CD4-positive, alpha-beta T cell treated with Interleukin-15 for 4 hours (primary cell): Measurements from ENCODE around the gene SLC35C1.

Experiments
- DNase-seq: peaks from one replicate; pipeline ENCODE4 v3.0.0-alpha.2; 2020; ENCODE audit warnings: low spot score

Gene SLC35C1

GRCh38 chr11:45804761-45805304, at the start of gene SLC35C1:
Gene SLC35C1 (plus strand): TSS chr11:45805149. CDS start chr11:45805802, 653 bp downstream.
- DNase-seq = peak; percentile 95

DNA sequence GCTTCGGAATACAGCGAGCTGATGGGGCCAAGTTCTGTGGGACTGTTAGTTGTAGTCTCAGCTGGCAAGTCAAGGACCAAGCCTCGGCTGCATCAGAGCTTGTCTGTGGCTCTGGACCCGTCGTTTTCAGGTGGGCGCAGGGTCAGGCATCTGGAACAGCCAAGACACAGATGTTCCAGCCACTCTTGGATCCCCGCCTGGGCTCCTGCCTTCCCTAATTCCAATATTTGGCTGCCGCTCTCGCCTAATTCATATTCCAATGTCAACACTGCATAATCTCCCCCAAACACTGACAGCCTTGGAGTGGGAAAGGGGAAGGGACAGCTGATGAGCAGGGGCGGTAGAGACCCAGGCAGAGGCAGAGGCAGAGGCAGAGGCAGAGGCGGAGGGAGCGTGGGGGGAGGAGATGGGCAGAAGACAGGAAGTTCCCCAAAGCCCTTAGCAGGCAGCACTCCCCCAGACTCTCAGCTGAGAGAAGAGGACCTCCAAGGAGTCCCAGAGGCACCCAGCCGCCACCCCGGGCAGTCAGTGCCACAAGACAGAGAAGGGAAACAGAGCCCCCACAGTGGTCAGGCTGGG, 49.6 kb upstream of the SLC35C1 start:
- no peak for DNase-seq

DNA sequence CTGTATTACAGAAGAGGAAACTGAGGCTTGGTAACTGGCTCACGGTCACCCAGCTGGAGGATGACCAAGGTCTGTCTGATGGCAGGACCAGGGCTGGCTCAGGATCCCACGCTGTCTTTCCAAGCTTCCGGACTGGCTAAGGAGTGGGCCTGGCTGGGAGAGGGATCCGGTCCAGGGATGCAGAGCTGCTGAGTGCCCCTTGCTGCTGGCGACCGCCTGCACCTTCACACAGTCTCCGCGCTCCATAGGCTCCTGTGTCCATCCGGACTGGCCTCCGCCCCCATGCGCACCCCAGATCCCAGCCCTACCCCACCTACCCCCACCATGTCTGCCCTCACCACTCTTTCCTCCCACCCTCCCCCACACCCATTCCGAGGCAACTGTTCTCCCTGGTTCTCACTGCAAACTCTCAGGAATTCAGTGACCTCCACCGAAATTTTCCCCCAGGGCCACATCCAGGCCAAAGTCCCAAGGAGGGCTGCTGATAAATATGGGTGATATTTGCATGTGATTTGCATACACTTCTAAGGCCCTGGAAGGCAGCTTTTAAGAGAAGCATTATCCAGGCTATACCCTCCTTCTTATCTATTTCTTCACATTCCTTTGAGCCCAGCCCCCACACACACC, 48.5 kb upstream of the SLC35C1 start:
- DNase-seq = no peak

GRCh38 chr11:45757672-45758071, 47.3 kb upstream of the SLC35C1 start:
- no peak for DNase-seq

DNA sequence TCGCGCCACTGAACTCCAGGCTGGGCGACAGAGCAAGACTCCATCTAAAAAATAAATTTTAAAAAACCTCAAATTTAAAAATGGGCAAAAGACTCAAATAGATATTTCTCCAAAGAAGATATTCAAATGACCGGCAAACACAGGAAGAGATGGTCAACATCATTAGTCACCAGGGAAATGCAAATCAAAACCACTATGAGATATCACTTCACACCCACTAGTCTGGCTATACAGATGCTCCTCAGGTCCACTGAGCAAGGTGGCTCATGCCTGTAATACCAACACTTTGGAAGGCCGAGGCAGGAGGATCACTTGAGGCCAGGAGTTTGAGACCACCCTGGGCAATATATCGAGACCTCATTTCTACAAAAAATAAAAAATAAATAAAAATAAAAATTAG, 43.3 kb upstream of the SLC35C1 start:
- DNase-seq = no peak

- no peak for DNase-seq
These were observed 39.8 kb upstream of the SLC35C1 start for GRCh38 chr11:45765107-45765668.

GRCh38 chr11:45765836-45766235, 39.1 kb upstream of the SLC35C1 start:
- DNase-seq = no peak

DNA sequence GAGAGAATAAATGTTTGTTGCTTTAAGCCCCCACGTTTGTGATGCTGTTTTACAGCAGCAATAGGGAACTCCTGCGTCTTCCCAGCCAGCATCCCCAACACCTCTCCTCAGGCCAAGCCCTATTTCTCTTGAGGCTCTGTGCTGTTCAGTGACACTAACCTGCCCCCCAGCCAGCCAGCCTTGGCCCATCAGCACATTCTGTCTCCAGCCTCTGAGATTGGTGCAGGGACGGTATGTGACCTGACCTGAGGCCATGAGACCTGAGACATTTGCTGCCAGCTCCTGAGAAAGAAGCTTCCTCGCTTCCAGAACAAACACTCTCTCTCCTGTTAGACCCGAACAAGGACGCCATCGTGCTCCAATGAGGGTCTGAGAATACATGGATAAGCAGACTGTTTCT, 38.5 kb upstream of the SLC35C1 start:
- no peak for DNase-seq

DNA sequence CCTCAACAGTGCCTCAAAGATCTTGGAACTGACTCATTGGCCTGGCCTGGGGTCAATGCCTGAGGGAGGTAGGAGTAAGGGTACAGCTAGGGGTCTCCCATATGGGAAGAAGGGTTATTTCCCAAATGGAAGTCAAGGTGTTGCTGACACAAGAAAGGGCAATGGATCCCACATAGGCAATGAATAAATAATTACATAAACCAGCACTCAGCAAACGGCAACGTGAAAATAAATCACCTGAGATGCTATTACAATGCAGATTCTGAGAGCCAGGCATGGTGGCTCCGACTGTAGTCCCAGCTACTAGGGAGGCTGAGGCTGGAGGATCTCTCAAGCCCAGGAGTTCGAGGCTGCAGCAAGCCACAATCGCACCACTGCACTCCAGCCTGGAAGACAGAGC, 36.5 kb upstream of the SLC35C1 start:
- no peak for DNase-seq

DNA sequence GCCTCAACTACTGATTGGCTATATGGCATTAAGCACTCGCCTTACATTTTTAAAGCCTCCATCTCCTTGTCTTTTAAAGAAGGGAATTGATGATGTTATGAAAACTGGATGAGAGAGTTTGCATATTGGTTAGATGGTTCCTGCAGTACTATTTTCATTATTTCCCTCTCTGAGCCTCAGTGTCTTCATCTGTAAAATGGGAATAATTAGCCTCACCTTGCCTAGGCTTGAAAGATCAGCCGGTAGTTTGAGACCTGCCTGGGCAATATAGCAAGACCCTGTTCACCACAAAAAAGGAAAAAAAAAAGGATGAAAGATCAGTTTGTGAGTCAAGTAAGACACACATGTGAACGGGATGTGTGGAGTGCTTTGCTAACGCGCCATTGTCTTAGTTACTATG, 35.0 kb upstream of the SLC35C1 start:
- no peak for DNase-seq

GRCh38 chr11:45771193-45771565, 33.8 kb upstream of the SLC35C1 start:
- DNase-seq = peak; percentile 71

GRCh38 chr11:45771566-45772448, 33.1 kb upstream of the SLC35C1 start:
- DNase-seq = peak; percentile 79

- no peak for DNase-seq
These were observed 32.5 kb upstream of the SLC35C1 start for GRCh38 chr11:45772449-45772774.

DNA sequence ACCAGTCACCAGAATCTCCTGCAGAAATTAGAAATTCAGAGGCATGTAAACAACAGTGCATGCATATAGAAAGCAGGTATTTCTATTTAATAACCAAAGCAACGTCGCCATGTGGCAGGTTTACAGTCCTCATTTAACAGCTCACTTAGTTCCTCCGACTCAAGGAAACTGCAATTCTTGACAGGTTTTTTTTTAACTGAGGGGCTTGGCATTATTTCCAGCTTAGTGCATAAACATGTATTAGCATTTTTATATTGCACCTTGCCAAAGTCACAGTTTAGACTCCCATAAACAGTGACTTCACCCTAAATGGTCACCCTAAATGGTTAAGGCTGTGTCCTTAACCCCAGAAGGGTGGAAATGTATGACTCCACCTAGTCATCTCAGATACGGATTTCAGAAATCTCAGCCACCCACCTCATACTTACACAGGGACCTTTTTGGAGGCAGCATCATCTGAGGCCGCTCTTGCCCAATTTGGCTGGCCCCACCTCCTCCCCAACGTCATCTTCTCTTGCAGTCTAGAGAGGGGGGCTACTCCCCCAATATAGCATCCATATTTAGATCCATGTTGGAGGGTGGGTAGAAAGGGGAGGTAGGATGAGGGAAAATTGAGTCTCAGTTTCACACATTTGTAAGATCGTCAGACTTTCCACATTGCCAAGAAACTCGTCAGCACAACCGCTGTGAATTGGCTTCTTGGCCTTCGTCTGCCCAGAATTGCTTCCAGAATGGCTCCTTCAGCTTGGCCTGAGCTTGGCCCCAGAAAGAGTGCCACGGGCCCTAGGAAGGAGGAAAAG, 31.8 kb upstream of the SLC35C1 start:
- DNase-seq = no peak

- DNase-seq = no peak
These were observed 30.9 kb upstream of the SLC35C1 start for GRCh38 chr11:45773786-45774655.

GRCh38 chr11:45774786-45775185, 30.2 kb upstream of the SLC35C1 start:
- no peak for DNase-seq

DNA sequence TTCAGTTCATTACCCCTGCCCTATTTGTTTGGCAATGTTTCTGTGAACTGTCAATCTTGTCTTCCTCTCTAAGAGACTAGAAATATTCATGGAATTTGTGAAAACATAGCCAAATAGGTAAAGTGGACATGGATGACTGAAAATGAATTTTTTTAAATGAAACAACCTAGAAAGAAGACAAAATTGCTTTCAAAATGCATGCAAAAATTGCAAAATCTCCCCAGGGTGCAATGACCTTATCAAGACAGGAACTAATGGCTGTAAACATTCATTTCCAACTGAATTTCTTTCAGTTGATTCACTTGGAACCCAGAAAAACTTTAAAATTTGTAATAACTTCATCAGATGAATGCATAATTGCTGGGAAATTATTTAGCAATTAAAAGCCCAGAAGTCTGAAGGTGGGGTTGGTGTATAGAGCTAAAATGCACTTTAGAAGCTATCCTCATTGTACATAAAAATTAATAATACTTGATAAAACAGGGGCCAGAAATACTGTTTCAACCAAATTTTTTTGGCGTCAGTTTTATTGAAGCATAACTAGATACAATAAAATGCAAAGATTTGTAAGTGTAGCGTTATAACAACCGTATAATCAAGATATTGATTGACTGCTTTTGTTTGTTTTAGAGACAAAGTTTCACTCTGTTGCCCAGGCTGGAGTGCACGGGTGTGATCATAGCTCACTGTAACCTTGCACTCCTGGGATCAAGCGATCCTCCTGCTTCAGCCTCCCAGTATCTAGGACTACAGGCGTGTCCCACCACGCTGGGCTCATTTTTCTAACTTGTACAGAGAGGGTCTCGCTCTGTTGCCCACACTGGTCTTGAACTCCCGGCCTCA, 27.6 kb upstream of the SLC35C1 start:
- DNase-seq = no peak

DNA sequence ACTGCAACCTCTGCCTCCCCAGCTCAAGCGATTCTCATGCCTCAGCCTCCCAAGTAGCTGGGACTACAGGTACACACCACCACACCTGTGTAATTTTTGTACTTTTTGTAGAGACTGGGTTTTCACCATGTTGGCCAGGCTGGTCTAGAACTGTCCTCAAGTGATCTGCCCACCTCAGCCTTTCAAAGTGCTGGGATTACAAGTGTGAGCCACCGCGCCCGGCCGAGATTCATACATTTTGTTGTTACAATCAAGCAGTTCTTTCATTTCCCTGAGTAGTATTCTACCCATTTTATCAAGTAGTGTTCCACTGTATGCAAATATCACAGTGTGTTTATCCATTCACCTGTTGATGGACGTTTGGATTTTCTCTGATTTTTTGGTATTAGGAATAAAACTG, 26.6 kb upstream of the SLC35C1 start:
- no peak for DNase-seq

DNA sequence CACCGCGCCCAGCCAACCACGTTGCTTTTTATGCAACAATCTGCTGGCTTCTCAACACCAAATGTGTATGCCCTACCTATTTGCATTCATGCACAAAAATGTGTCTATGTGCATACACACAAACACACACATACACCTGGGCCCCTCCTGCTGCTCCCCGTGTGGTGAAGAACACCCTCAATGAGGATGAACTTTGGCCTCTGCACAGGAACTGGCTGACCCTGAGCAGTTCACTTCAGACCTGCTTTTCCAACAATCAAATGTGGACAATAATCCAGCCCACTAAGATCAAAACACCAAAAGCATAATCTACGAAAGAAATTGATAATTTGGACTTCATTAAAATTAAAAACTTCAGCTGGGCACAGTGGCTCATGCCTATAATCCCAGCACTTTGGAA, 25.3 kb upstream of the SLC35C1 start:
- no peak for DNase-seq

DNA sequence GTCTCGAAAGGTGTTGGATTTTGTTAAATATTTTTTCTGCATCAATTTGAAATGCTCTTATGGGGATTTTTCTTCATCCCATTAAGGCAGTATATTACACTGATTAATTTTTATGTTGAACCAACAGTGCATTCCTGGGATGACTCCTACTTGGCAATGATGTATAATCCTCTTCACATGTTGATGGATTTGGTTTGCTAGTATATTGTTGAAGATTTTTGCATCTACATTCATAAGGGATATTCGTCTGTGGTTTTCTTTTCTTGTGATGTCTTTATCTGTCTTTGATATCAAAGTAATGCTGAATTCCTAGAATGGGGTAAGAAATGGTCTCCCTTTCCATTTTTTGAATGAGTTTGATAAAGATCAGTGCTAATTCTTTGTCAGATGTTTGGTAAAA, 18.7 kb upstream of the SLC35C1 start:
- no peak for DNase-seq
